GM21825 (cell line): ENCODE data around the gene TMTC2.

Experiments
- ATAC-seq: cut with Tn5 transposase; IDR thresholded peaks from one replicate; pipeline ENCODE4 v1.9.1; 2021; ENCODE audit warnings: mild to moderate bottlenecking, moderate library complexity; ENCODE audit not compliant: unreplicated experiment

TMTC2 gene

DNA sequence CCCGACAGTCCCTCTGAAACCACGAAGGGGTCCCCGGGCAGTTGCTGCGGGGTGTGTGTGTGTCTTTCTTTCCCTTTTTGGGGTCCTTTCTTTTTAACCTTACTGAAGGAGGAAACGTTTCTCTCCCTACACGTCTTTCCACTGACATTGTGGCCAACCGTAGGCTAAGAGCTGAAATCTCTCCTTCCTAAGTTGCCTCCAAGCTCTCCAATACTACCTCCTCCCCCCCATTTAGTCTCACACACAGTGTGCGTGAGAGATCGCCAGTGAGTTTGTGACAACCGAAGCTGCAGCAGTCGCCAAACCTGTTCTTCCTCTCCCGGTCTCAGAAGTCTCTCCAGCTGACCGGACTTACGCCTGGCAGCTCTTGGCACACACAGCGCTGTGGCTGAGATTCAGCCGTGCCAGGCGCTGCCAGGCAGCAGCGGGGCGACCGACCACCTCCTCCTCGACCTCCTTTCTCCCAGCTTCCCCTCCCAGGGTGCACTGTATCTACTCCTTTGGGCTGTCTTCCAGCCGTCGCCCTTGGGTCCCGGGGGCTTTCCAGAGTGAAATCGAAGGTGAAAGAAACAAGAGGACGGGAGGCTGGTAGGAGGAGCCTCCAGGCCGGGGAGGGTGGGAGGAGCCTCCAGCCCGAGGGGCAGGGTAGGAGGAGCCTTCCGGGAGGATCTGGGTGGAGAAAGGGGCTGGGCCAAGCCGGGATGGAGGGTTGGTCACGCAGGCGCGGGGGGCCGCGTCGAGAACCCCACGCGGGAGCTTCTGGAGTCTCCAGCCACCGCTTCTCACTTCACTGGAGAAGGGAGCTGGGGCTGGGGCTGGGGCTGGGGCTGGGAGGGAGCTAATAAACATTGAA lies at the start of gene TMTC2:
TSS of gene TMTC2 (plus strand) at position 739 of the 853 bp plus-strand sequence.
- peak; percentile 88 for ATAC-seq

DNA sequence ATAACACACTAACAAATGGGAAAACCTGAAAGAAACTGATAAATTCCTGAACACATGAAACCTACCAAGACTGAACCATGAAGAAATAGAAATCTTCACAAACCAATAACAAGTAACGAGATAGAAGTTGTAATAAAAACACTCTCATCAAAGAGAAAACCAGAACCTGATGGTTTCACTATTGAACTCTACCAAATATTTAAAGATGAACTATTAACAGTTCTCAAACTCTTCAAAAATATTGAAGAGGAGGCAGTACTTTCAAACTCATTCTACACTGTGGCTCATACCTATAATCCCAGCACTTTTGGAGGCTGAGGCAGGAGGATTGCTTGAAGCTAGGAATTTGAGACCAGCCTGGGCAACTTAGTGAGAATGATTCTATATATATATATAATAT lies 48.4 kb upstream of the TMTC2 start:
- peak; percentile 64 for ATAC-seq

DNA sequence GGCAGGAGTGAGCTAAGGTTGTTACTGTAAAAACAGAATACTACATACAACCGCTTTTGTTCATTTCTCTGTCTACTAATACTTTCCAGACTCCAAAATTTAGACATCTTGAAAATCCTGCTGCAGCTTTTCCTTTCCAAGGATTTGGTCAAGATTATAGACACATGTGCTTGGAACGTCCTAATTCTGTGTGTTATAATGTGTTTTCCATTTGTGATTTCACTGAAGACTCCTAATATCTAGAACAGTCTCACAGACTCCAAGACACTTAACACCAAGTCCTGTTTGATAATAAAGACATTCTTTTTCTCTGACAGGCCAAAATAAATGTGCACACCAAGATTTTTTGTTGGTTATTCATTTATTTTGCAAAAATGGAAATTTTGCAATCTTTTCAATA lies 41.8 kb upstream of the TMTC2 start:
- no peak for ATAC-seq

DNA sequence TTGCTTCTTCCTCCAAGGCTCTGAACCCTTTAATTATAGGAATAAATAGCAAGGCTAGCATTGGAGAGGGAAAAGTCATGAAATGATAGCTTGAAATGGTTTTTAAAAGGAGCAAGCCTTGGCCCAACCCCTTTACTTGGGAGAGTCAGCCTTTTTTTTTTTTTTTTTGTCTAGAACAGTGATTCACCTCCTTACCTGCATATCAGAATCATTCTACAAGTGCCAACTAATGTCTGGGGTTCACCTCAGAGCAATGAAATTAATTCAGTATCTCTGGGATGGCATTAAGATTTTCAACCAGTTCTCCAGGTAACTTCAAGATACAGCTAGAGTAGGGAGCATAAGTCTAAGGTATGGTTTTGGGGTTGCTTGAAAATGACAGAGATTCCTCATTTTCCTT lies 41.3 kb upstream of the TMTC2 start:
- ATAC-seq, result no peak

DNA sequence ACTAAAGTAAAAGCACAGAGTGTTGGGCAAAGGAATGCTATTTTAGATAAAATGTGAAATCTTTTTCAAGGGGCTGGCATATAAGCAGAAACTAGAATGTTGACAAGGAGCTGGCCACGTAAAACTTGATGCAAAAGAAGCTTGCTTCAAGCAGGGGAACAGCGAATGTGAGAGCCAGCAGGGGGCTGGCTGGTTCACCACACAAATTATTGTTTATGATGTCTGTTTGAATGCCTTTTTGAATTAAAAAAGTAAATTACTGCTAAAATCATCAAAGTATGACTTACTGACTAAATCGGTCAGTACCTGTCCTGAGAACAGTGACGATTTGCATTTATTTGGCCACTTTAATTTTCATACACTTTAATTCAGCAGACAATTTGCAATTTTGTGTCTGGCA lies 38.9 kb upstream of the TMTC2 start:
- ATAC-seq, result no peak

DNA sequence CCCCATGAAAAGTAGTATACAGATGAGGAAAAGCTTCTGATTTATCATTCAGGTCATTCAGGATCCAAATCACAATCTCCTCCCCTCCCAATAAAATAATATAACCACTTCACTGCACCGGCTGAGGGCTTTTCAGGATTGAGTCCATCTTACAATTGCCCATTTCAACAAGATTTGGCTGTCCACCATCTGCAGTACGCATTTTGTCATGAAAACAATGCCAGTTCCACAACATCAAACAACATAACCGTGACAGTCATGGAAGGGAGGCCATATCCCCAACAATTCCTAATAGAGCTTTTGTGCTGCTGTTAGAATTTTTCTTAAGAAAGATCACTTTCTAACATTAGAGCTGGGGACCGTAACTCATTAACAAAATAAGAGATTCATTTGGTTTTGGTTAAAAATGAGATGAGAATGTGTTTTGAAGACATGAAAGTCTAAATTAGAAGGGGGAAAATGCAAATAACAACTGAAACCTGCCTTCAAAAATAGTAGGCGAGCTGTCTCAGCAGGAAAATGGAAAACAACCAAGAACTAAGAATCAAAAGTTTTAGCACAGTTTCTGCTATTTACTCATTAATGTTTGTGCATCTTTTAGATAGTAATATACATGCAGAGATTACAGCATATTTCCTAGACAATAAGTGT lies 38.3 kb upstream of the TMTC2 start:
- no peak for ATAC-seq

DNA sequence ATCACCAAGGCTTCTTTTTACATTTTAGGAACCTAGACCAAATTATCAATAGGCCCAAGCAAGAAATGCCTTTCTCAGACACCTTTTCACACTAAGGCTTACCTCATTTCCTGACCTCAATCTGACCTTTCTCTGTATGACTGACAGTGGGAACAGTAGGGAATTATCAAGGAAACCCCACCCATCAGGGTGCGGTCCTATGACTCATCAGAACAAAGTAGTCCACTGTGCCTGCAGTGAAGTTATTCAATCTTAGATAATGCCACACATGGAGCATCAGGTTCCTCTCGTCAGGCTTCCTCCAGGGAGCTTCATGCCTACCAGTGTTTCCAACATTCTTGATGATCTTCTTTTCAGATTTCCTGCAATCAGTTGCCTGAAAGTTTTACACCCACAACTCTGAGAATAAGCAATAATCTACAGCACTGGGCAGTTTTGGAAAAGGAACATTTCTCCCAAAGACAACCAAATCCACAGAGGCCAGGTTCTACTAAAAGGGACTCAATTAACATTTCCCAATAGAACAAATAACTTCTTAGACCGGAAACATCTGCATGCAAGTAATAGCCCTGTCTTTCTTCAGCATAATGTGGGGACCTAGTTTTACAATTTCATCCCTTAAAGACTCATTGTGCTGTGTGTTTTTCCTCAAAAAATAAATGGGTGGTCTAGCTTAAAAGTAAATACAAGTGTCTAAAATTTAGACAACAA lies 35.9 kb upstream of the TMTC2 start:
- ATAC-seq, result peak; percentile 95

DNA sequence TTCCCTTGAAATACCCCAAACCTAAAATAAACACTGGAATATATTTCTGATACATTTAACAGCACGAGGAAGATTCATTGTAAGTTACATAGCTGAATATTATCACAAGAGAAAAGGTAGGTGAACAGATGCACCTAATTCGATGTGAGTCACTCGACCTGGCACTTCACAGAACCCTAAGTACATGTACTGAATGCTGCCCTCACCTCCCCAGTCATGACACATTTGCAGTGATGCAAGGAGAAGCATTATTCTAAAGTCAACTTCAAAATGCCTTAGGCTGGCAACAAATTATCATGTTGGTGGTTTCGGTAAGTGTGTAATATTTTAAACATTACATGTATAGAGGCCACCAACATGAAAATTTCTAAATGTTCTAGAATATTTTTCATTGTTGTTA lies 35.2 kb upstream of the TMTC2 start:
- ATAC-seq, result no peak

DNA sequence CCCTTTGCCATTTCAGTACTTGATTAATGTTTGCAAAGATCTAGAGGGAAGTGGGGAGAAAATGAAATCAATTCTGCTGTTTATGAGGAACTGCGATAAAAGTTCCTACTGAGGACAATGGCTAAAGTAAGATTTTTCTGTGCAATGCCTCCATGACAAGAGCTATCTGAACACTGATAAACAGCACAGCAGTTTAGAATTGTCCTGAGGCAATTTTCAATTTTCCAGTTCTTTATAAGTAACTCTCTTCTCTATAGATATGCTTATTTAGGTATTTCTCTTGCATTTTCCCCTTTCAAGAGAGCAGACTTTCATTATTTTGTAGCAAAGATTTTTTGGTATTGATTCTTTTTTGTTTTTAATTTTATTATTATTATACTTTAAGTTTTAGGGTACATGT lies 34.6 kb upstream of the TMTC2 start:
- ATAC-seq, result no peak

DNA sequence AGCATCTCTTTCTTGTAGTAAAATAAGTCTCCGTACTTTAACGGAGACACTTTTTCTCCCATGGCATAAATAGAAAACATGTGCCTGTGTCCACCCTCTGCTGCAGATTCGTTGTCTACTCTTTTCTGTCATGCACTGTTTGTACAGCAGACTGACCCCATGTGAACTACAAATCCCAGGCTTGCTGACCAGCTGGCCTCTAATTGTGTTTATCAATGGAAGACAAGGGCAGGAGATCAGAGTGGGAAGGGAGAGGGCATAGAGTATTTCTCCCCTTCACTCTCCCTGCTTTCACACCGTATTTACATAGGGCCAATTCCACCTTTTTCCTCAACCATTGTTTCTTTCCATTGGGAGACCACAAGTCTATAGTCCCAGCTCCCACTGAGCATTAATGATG lies 31.0 kb upstream of the TMTC2 start:
- no peak for ATAC-seq

DNA sequence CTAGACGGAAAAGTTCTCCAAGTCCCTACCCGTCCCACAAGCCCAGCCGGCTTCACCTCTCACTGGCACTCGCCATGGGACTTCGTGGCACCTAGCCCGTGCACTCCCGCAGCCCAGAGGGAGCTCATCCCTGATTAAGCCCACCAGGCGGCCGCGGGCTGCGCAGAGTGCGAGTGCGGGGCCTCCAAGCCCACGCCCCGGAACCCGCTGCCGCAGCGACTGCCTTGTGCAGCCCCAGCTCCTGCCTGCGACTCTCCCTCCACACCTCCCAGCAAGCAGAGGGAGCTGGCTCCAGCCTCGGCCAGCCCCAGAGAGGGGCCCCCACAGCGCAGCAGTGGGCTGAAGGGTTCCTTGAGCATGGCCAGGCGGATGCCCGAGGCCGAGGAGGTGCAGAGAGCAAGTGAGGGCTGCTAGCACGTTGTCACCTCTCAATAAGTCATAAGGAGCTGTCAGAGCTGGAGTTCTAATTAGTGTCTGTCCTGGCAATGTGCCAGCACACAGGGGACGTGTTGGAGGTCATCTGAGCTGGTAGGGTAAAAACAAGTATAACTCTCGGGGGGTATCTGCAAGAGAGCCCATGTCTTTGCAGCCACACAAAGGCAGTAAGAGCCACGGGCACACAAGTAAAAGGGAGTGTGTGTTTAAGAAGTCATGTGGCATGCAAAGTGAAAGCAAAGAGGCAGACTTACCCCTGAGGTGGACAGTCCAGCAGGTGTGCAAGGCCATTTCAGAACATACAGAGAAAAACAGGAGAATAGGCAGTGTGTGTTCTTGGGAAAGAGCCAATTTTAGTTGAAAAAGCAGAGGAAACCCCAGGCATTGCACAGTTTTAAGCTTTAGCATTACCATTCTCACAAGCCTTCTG lies 27.1 kb upstream of the TMTC2 start:
- ATAC-seq, result no peak

DNA sequence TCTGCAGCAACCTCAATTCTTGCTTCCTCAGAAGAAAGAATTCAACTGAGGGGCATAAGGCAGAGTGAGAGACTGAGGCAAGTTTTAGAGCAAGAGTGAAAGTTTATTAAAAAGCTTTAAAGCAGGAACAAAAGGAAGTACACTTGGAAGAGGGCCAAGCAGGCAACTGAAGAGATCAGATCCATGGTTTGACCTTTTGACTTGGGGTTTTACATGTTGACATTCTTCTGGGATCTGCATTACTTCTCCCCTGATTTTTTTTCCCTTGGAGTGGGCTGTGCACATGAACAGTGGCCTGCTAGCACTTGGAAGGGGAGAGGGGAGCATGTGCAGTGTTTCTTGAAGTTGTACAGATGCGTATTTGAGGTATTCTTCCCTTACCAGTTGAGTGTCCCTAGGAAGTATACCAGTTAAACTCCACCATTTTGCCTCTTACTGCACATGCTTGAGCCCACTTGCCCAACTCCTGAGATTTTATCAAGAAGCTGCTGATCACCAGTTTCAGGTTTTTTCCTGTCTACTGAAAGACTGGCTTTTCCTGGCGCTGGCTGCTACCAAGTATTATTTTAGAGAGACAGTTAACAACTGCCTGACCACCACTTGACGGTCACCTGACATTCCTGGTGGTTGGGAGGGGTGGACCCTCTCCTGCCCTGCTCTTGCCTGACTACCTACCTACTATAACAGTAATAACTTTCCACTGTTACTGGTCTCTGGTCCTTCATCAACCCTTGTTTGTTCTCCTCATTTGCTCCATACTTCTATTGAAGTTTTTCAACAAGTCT lies 26.0 kb upstream of the TMTC2 start:
- ATAC-seq, result no peak

DNA sequence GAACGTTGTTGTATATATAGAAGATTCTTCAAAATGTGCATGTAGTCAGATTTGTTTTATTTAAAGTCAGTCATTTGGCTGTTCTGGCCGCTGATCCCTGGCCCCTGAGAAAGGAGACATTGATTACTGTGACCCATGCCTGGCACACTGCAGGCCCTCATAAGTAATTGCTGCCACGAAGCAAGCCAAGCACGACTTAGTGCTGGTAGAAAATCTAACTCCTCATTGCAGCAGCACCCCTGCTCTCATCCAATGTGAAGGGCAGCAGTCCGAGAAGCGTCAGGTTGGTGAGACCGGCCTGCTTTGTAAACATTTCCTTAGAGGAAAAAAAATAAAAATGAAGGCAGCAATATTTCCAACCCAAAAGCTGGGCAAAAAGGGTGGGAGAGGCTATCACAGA lies 22.8 kb upstream of the TMTC2 start:
- no peak for ATAC-seq

DNA sequence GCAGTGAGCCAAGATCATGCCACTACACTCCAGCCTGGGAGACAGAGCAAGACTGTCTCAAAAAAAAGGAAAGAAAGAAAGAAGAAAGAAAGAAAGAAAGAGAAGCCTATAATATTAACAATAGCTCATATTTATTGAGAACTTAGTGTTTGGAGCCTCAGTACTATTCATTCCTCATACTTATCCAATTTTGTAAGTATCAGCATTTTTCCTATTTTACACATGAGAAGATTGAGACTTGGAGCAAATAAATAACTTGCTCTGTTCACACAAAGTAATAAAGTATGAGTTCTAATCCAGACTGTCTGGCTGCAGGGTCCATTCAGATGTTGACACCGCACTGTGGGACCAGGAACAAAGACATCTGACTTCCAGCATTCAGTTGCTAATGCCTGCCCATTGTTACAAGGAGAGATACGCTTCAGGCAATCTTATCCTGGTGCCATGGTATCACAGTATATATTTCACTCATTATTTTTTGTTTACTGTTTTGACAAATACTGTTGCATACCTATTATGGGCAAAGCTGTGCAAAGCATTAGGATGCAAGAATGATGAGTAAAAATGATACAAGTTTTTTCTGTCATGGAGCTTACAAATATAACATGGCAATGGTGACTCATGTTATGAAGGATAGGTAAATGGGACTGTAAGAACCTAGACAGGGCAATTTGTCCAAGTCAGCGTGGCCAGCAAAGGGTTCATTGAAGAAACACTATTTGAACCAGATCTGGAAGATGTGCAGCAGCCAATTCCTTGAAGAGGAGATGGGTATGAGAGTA lies 21.4 kb upstream of the TMTC2 start:
- ATAC-seq, result no peak

DNA sequence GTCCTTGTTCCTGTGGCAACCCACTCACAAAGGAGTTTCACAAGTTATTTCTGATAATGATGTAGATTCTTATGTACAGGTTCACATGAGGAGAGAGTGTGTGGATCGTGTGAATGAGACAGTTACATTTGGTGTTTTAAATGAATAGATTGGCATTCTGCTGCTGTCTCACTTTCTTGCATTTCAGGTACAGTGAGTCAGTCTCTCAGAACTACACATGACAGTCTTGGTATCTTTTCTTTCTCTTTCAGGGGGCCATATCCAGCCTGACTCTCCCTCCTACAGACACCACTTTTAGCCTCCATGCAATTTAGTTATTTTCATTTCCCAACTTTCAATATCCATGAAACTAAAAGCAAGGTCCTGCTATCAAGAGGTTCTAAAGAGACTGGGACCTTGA lies 19.9 kb upstream of the TMTC2 start:
- no peak for ATAC-seq

DNA sequence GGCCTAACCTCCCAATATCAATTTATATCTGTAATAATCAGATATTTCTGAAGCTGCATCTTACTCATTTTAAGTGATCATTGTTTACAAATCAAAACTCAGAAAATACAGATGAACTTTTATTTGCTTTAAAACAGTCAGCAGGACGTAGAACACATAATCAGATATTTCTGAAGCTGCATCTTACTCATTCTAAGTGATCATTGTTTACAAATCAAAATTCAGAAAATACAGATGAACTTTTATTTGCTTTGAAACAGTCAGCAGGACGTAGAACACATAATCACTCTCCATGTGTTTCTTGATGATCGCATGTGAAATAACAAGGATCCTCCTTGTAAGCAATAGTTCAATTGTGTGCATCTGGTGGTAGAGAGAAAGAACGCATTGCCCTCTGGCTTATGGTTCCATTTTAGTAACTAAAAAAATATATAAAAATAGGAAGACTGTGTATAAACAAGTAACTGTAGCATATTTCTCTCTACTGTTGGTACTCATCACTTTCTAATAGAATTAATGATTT lies 15.0 kb upstream of the TMTC2 start:
- ATAC-seq, result no peak

DNA sequence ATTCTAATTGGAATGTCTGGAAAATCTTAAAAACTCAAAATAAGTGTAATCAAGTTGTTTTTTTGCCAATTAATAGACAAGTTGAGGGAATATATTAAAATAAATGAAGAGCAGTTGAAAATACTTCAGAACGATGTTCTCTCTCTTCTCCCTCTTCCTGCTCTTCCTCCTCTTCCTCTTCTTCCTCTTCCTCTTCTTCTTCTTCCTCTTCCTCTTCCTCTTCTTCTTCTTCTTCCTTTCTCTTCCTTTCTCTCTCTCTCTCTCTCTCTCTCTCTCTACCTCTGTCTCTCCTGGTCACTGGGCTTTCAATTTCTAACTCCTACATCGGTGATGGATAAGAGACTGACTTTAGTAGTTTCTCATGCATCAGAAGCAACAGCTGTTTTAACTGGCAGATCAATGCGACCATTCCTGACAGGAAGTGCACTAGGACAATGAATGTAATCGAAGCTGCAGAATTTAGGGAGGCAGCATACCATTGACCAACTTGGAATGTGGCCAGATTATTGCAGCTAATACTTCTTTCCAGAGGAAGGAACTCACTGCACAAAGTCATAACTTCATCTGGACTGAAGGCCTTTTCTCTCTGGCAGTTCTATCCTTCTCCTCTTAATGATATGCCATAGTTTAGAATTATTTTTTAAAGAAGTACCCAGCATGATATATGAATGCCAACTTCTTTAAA lies 13.8 kb upstream of the TMTC2 start:
- no peak for ATAC-seq

DNA sequence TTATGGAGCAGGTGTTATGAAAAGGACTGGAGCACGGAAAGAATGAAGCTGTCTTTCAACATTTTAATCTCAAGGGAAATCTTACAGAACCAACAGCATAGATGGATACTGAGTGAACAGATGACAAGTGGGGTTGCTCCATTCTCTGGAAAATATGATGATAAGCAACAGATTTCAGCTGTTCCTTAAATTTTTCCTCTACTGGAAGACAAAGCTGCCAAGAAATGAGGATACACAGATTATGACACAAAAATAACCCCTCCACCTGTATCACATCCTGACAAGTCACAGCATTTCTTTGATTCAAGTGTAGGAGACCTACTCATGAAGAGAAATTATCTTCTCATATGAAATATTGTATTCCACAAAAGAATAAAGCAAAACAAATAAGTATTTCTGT lies 13.0 kb upstream of the TMTC2 start:
- no peak for ATAC-seq

DNA sequence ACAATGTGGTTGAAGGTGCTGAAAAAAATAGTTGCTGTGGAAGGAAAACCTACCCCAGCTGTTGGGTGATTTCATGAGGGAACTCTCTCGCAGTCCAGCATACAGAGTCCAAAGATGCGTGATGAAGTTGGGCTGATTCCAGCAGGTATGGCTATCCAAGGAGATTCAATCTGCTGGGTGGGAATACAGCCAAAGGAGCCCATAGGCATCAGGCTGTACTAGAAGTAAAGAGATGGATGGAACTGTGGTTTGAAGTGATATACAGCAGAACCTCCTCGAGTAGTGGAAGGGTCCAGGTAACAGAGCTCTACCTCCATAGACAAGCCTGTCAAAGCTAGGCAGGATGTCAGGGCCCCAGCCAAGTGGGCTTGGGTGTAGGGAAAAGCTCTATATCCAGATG lies 11.5 kb upstream of the TMTC2 start:
- ATAC-seq, result no peak
